ENCODE results near the gene OR8B2.
"Not testable (repeated sequence)": the region's sequence is repeated elsewhere in the genome, so short reads cannot be mapped to it uniquely, and the experiment has no call there.

OR8B2 gene

GRCh38 chr11:124384399-124384798, at the start of gene OR8B2:
Gene OR8B2, minus strand, starts transcription at chr11:124384499. Its CDS starts 1,156 bp downstream, at chr11:124383343.
- DNase-seq = no peak

DNA sequence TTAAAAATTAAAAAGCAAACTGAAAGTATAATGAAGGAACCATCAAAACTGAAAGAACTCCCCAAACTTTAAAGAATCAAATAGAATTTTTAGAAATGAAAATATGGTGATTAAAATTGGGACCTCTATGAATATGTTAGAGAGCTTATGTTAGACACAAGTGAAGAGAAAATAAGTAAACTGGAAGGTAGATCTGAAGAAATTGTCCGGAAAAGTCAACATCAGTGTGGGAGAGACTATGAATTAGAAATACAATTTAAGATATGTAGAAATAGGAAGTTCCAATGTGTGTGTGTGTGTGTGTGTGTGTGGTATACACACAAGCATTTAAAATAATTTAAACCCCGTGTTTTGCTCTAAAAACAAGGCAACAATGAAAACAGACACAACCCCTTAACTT, 45.3 kb upstream of the OR8B2 start:
- no peak for DNase-seq

- DNase-seq = no peak
These were observed 40.2 kb upstream of the OR8B2 start, which contains the start of gene OR8B4 for GRCh38 chr11:124424384-124424921. Gene OR8B4, minus strand, starts transcription at chr11:124424871. Its CDS starts 0 bp downstream, at chr11:124424871.

- DNase-seq = no peak
These were observed 36.7 kb upstream of the OR8B2 start for GRCh38 chr11:124421043-124421442.

DNA sequence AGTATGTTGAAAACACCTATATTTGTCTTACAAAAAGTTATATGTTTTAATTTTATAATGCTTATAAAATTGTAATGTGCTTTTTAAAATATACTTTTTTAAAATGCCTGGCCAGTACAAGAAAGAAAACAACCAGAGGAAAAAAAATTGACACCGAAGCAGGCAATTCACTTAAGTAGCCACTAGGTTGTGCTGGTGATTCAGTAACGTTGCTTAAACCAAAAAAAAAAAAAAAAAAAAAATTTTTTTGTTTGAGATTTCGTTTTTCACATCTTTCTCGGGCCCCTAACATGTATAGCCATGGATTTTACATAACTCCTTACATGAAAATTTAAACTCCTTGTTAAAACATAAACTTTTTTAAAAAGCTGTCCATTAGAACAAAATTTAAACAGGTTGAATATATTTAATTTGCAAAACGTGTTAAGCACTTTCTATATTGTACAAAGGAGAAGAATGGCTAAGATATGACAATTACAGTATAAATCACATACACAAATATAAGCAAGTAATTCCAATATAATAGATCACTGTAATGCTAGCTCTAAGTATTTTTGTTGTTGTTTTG, 31.1 kb upstream of the OR8B2 start:
- DNase-seq = peak; percentile 14

DNA sequence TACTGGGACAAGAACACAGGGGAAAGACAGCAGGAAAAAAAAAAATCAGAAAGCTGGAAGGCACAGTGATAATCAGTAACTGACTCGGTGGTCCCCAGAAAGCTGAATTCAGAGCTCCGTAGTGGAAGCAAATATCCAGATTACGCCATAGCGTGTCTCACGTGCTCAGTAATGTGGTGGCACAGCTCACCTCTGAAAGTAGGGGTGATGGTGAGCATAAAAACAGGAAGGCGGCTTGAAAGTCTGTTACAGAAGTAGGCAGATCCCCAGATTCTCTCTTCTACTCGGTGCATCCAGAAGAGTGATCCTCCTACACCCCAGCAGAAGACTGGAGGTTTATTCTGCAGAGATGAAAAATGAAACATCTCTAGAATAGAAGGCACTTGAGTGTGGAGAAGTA, 25.6 kb upstream of the OR8B2 start:
- no peak for DNase-seq

DNA sequence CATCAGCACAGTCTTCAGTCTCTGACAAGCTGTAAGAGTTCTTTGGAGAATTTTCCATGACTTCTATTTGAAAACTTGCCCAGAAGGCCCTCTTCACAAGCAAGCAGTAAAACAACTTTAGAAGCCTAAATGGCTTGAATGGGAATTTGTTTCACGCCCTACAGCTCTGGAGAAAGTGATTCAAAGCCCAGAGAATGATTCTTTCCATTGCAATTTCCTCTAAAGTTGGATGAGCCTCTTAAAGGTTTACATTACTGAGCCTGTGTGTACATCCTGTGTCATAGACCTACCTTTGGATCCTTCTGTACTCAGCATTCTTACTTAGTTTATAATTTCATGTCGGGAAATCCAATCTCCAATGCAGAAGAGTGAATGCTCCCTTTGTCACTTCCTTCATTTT, 21.3 kb upstream of the OR8B2 start:
- DNase-seq = no peak

DNA sequence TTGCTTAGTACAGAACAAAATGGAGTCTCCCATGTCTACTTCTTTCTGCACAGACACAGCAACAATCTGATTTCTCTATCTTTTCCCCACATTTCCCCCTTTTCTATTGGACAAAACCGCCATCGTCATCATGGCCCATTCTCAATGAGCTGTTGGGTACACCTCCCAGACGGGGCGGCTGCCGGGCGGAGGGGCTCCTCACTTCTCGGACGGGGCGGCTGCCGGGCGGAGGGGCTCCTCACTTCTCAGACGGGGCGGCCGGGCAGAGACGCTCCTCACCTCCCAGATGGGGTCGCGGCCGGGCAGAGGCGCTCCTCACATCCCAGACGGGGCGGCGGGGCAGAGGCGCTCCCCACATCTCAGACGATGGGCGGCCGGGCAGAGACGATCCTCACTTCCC, 18.9 kb upstream of the OR8B2 start:
- DNase-seq = not testable (repeated sequence)

DNA sequence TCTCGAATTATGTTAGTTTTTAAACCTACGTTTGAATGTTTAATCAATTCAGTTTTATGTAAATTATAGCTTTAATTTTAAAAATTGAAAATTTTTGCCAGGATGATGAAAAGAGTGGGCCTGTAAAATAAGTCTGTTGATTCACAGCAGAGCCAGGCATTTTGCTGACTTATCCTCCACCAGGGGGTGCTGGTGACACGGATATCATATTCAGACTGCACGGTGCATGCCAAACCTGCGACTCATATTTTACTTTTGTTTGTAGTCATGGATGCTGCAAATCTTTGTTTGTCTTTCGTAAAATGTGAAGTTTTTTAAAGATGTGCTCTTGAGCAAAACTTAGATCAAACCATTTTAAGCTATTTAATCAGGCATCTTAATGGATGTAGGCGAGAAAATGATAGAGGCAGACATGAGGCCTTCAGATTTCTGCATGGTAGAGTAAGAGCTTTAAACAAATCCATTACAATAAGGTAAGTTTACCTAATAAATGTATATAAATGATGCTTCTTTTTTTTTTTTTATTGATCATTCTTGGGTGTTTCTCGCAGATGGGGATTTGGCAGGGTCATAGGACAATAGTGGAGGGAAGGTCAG, 18.1 kb upstream of the OR8B2 start:
- peak; percentile 77 for DNase-seq

DNA sequence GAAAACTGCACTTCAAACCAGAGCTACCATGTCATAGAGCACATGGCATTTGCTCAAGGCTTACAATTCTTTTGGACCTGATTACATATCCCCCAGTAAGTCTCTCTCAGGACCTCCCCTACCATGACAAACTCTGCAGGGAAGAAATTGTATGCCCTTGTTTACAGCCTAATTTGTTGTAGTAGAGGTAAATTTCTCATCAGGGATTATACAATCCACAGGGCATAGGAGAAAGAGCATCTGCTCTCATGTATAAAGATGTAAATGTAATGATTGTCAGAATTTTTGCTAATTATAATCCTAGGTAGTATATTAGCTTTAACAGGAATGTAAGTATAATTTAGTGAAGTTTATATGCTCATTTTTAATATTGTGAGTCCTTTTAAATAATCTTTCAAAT, 14.6 kb upstream of the OR8B2 start, which contains the start of gene OR8B3:
OR8B3 (minus strand) TSS at position 101 of the 400 bp plus-strand sequence. CDS start 1,673 bp downstream, outside the sequence.
- no peak for DNase-seq

- not testable (repeated sequence) for DNase-seq
These were observed 12.5 kb upstream of the OR8B2 start for GRCh38 chr11:124396847-124397246.

DNA sequence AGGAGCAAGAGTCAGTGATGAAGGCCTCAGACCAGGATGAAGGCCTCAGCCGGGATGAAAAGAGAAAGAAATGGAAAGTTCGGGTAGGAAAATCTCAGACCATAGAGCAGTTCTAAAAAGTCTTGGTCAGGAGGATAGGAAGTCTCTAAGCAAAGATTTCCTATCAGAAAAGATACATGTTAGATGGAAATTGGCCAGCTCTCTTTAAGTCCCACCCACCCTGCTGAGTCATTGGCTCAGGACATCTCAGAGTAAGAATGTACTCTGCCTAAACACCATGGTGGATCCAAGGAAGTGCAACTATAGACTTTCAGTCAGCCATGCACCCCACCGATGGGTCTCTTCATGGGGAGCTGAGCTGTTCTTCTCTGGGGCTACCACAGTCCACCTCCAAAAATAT, 10.1 kb upstream of the OR8B2 start:
- DNase-seq = no peak

- not testable (repeated sequence) for DNase-seq
These were observed 1.4 kb downstream of the OR8B2 start for GRCh38 chr11:124382857-124383256.

- no peak for DNase-seq
These were observed 3.7 kb downstream of the OR8B2 start for GRCh38 chr11:124380585-124380984.

GRCh38 chr11:124376280-124376679, 8.0 kb downstream of the OR8B2 start:
- DNase-seq = no peak

- no peak for DNase-seq
These were observed 24.7 kb downstream of the OR8B2 start for GRCh38 chr11:124359566-124359965.

DNA sequence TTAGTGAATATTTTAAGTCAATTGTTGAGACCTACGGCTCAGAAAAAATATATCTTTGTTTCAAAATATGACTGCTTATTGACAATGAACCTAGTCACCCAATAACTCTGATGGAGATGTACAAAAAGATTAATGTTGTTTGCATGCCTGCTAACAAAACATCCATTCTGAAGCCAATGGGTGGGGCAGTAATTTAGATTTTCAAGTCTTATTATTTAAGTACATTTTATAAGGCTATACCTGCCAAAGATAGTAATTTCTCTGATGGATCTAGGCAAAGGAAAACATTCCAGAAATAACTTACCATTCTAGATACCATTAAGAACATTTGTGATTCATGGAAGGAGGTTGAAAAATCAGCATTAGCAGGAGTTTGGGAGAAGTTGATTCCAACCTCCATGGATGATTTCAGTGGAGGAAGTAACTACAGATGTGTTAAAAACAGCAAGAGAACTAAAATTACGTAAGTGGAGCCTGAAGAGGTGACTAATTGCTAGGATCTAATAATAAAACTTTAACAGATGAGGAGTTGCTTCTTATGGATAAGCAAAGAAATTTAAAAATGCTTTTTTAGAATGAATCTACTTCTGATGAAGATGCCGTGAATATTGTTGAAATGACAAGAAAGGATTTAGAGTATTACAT, 37.9 kb downstream of the OR8B2 start:
- no peak for DNase-seq

- no peak for DNase-seq
These were observed 40.0 kb downstream of the OR8B2 start for GRCh38 chr11:124344346-124344745.

- DNase-seq = no peak
These were observed 44.2 kb downstream of the OR8B2 start for GRCh38 chr11:124340142-124340447.

GRCh38 chr11:124339396-124340141, 44.7 kb downstream of the OR8B2 start:
- DNase-seq = no peak
